K562 (cell line): ENCODE results near the gene TNNT1. TPM values are rescaled to one million over a fixed set of nuclear protein-coding genes. Genes with fewer than 3 reads are reported as not detected.

ENCODE experiments used
- ATF4 ChIP-seq: fragments of 450-650 bp; formaldehyde crosslinking; IDR thresholded peaks from 2 replicates; pipeline ENCODE4 v1.4.0; 2022; ENCODE audit warnings: mild to moderate bottlenecking, moderate library complexity
- E2F5 ChIP-seq: sonication (generic); formaldehyde crosslinking; IDR thresholded peaks from 2 replicates; pipeline ENCODE4 v1.8.0; 2022; ENCODE audit warnings: mild to moderate bottlenecking, missing genetic modification reagents
- HLTF ChIP-seq: fragments of 450-650 bp; IDR thresholded peaks from 2 replicates; pipeline ENCODE4 v1.6.1; 2016
- HNRNPL ChIP-seq: fragments of 200-400 bp; formaldehyde crosslinking; IDR thresholded peaks from 2 replicates; pipeline ENCODE4 v1.6.1; 2017; ENCODE audit warnings: low read depth, mild to moderate bottlenecking, low read length
- JUN ChIP-seq, 2 experiments: sonication (generic) in 1 of 2; formaldehyde crosslinking in 1 of 2; IDR thresholded peaks; 2 replicates each; pipeline versions ENCODE4 v1.6.1 to v1.8.0; 2012 to 2022; ENCODE audit warnings: borderline replicate concordance in 2 of 2, mild to moderate bottlenecking in 2 of 2, improper control_type of control experiment in 1 of 2, low read depth in 1 of 2, low read length in 1 of 2, missing genetic modification reagents in 1 of 2
- SNAPC5 ChIP-seq: fragments of 250-450 bp; sonication (Bioruptor Pico); IDR thresholded peaks from 2 replicates; pipeline ENCODE4 v1.8.0; 2021; ENCODE audit warnings: moderate library complexity, mild to moderate bottlenecking, inconsistent platforms
- TCF15 ChIP-seq: fragments of 250-450 bp; sonication (Bioruptor Pico); IDR thresholded peaks from 2 replicates; pipeline ENCODE4 v1.8.0; 2022; ENCODE audit warnings: moderate library complexity, mild to moderate bottlenecking, inconsistent platforms
- YBX1 ChIP-seq: fragments of 450-650 bp; IDR thresholded peaks from 2 replicates; pipeline ENCODE4 v1.7.1; 2016; ENCODE audit warnings: mild to moderate bottlenecking
- ZBTB17 ChIP-seq: fragments of 450-650 bp; formaldehyde crosslinking; IDR thresholded peaks from 2 replicates; pipeline ENCODE4 v1.4.0; 2020; ENCODE audit warnings: mild to moderate bottlenecking
- ZBTB40 ChIP-seq, 2 experiments: fragments of 450-650 bp in 1 of 2; sonication (generic) in 1 of 2; formaldehyde crosslinking in 1 of 2; IDR thresholded peaks; 2 replicates each; pipeline versions ENCODE4 v1.7.1 to v1.9.0; 2016 to 2022; ENCODE audit warnings: inconsistent platforms in 1 of 2, mild to moderate bottlenecking in 1 of 2, missing genetic modification reagents in 1 of 2
- ZEB2 ChIP-seq: fragments of 450-650 bp; IDR thresholded peaks from 2 replicates; pipeline ENCODE4 v1.6.1; 2016
- ZNF41 ChIP-seq: fragments of 250-450 bp; sonication (Bioruptor Pico); conservative IDR thresholded peaks from 2 replicates; pipeline ENCODE4 v1.4.0; 2020; ENCODE audit warnings: mild to moderate bottlenecking
- ZNF444 ChIP-seq: fragments of 250-450 bp; sonication (Bioruptor Pico); IDR thresholded peaks from 2 replicates; pipeline ENCODE4 v1.4.0; 2020; ENCODE audit warnings: mild to moderate bottlenecking, moderate library complexity
- ZNF717 ChIP-seq: fragments of 250-450 bp; sonication (Bioruptor Pico); IDR thresholded peaks from 2 replicates; pipeline ENCODE4 v1.5.0; 2021
- polyA plus RNA-seq, 8 experiments: library from polyadenylated mRNA; depleted of rRNA in 4 of 8; stranded (reverse) in 5 of 8; unstranded in 3 of 8; fragments of >200 nt; fragmentation: Nextera tagmentation in 2 of 8; fragmentation: Illumina TruSeq in 1 of 8; extraction: Ambion mirVana in 2 of 8; extraction: Trizol in 1 of 8; gene quantifications; 2 replicates each; pipeline versions ENCODE4 v1.2.1 to v1.2.3, GENCODE V29; 2011 to 2014; ENCODE audit warnings: inconsistent platforms in 1 of 8, missing spikeins in 1 of 8
- total RNA-seq, 7 experiments: library from RNA; depleted of rRNA in 6 of 7; stranded (reverse); fragments of >200 nt in 6 of 7; fragmentation: Illumina TruSeq in 2 of 7; extraction: Trizol in 2 of 7; gene quantifications; 2 replicates each; pipeline versions ENCODE4 v1.2.1 to v1.2.3, GENCODE V29; 2011 to 2021; ENCODE audit warnings: low replicate concordance in 1 of 7

The TNNT1 gene
- total and polyA plus RNA-seq, 9 of the 15 experiments (the other 6 are each of a cell fraction or from before 2014, with no cell fraction given) = 31.8 to 390 (median 227) TPM

GRCh38 chr19:55179606-55180484 lies 30.8 kb upstream of the TNNT1 start, which contains the start of gene SYT5 (continued):
- TF ChIP-seq ZBTB40 (IDR thresholded peaks at IDR 0.05) (peak; percentile 43; the same call in 1 of the 2 replicates), ZBTB40 (CRISPR knock-in tag; IDR thresholded peaks at IDR 0.05) (0 out of 2 replicates have a peak, but pooled peaks have one; percentile 36), ZEB2 (peak; percentile 34; the same call in 1 of the 2 replicates), ATF4 (CRISPR knock-in tag) (no peak), E2F5 (CRISPR knock-in tag) (peak; percentile 90), TCF15 (no peak), ZBTB17 (0 out of 2 replicates have a peak, but pooled peaks have one; percentile 50), YBX1 (no peak), ZNF444 (no peak), ZNF41 (CRISPR knock-in tag) (no peak), HLTF (no peak), JUN (IDR thresholded peaks at IDR 0.05; ENCODE audit: borderline replicate concordance, low read depth, low read length) (peak; percentile 12; the same call in 1 of the 2 replicates), JUN (CRISPR knock-in tag; IDR thresholded peaks at IDR 0.05; ENCODE audit: borderline replicate concordance) (no peak), HNRNPL (no peak), SNAPC5 (CRISPR knock-in tag) (no peak), ZNF717 (CRISPR knock-in tag) (no peak)
